GM23248 (cell line): ENCODE measurements around the gene SRPK3.

Source experiments
- EZH2 ChIP-seq: fragments of 200-600 bp; sonication (generic); IDR thresholded peaks from 2 replicates; pipeline ENCODE4 v1.6.1; 2018; ENCODE audit warnings: antibody characterized with exemption, mild to moderate bottlenecking; ENCODE audit not compliant: insufficient read depth, poor library complexity, severe bottlenecking
- EZH2phosphoT487 ChIP-seq: fragments of 200-600 bp; sonication (generic); IDR thresholded peaks from 2 replicates; pipeline ENCODE4 v1.6.1; 2018; ENCODE audit warnings: antibody characterized with exemption, moderate library complexity, mild to moderate bottlenecking, low read depth; ENCODE audit not compliant: insufficient read depth

DNA sequence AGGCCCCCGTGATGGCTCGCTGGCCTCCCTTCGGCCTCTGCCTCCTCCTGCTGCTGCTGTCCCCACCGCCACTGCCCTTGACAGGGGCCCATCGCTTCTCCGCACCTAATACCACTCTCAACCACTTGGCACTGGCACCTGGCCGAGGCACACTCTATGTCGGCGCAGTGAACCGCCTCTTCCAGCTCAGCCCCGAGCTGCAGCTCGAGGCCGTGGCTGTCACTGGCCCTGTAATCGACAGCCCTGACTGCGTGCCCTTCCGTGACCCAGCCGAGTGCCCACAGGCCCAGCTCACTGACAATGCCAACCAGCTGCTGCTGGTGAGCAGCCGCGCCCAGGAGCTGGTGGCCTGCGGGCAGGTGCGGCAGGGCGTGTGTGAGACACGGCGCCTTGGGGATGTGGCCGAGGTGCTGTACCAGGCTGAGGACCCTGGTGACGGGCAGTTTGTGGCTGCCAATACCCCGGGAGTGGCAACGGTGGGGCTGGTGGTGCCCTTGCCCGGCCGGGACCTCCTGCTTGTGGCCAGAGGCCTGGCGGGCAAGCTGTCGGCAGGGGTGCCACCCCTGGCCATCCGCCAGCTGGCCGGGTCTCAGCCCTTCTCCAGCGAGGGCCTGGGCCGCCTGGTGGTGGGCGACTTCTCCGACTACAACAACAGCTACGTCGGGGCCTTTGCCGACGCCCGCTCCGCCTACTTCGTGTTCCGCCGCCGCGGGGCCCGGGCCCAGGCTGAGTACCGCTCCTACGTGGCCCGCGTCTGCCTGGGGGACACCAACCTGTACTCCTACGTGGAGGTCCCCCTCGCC lies 13.8 kb upstream of the SRPK3 start:
- no peak for TF ChIP-seq EZH2
- no peak for TF ChIP-seq EZH2phosphoT487
